ENCODE data around the gene KCNQ1. TPM values are rescaled to one million over a fixed set of nuclear protein-coding genes. Genes with fewer than 3 reads are reported as not detected.

KCNQ1 gene
- total RNA-seq, 1 experiment from 2014 or later: 2.3 TPM

DNA sequence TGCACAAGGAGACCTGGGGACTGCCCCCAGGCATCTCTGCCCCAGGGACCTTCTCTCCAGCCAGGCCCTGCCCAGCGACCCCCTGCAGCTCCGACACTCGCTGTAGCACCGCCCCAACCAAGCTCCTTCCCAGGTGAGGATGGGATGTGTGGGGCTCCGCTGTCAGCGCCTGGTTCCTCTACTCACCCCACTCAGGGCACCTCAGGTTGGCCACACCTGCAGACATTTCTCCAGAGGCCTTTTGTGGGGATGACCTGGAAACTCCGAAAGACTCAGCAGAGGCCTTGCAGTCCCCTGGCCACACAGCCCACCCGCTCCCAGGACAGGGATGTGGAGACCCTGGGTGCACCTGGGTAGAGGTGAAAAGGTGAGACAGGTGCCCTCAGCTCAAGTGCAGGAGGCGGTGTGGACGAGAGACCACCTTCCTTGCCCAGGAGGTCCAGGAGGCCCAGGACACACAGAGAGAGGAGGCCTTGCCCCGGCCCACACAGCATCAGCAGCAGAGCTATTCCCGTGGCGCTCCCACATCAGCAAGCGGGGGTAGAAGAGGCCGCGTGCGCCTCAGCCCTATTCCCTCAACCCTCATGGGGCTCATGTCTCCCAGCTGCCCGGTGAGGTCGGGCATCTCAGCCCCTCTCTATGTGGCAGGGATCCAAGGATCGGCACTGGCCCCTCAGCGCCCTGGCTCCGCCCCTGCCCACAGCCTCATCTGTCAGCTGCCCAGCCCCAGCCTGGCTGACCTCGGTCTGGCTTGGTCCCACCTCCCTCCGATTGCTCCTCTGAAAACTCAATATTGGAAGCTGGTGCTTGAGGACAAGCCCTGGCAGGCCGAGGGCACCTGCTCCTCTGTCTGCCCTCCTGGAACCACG, 21.4 kb upstream of the KCNQ1 start:
- Histone ChIP-seq H3K27me3 (ENCODE audit: insufficient read depth, low read length) (no peaks in the 10 kb centered on the region), H3K9ac (ENCODE audit: extremely low read depth, insufficient read length, low read length) (no peak overlapping the region), H3K27ac (ENCODE audit: insufficient read length, low read depth, low read length) (no peak overlapping the region), H3K23me2 (ENCODE audit: insufficient read length, low read depth, low read length, poor library complexity, severe bottlenecking) (no peaks in the 10 kb centered on the region), H3K23ac (ENCODE audit: insufficient read length, low read depth, low read length) (no peak overlapping the region), H2AK5ac (ENCODE audit: insufficient read length, low read length) (no peak overlapping the region), H3K14ac (ENCODE audit: insufficient read depth, low read length) (no peak overlapping the region; the same call in 1 of the 2 replicates), H4K20me1 (ENCODE audit: control insufficient read depth, insufficient read depth, insufficient read length) (no peaks in the 10 kb centered on the region), H2AFZ (ENCODE audit: low read length) (no peak overlapping the region), H2BK12ac (ENCODE audit: insufficient read length, low read depth, low read length) (no peak overlapping the region), H4K91ac (ENCODE audit: insufficient read length, low read depth, low read length) (no peak overlapping the region), H3T11ph (ENCODE audit: low read length) (no peak overlapping the region), H3K56ac (ENCODE audit: insufficient read length, low read depth, low read length) (no peak overlapping the region), H2BK5ac (ENCODE audit: insufficient read length, low read length) (no peak overlapping the region), H4K5ac (ENCODE audit: insufficient read length, low read depth, low read length) (no peak overlapping the region), H3K4me1 (ENCODE audit: insufficient read depth, low read length) (no peaks in the 10 kb centered on the region), H3K18ac (ENCODE audit: insufficient read length, low read depth, low read length) (no peak overlapping the region), H2BK15ac (ENCODE audit: low read depth, low read length) (no peak overlapping the region), H3K9me3 (ENCODE audit: control insufficient read depth, low read depth, low read length) (no peaks in the 10 kb centered on the region), H3K4me2 (ENCODE audit: insufficient read depth, insufficient read length, low read length) (no peak overlapping the region), H2BK20ac (ENCODE audit: low read depth, low read length, poor library complexity, severe bottlenecking) (no peak overlapping the region), H3K79me1 (ENCODE audit: insufficient read depth, low read depth, low read length, poor library complexity, severe bottlenecking) (no peaks in the 10 kb centered on the region), H3K4ac (ENCODE audit: low read depth, low read length) (no peak overlapping the region), H3K79me2 (ENCODE audit: insufficient read depth, low read length) (no peaks in the 10 kb centered on the region), H2BK120ac (ENCODE audit: low read depth, low read length, poor library complexity, severe bottlenecking) (no peak overlapping the region), H4K8ac (replicated peaks; ENCODE audit: insufficient read length, low read depth, low read length) (no peak overlapping the region)
- Mint-ChIP-seq H3K4me1 (no peaks in the 10 kb centered on the region; a peak in 1 of 4 replicates), H3K36me3 (ENCODE audit: insufficient read depth in 1 of 3, low read depth in 3 of 3) (no peaks in the 10 kb centered on the region), H3K27ac (no peak overlapping the region), H3K4me3 (no peak overlapping the region), H3K9me3 (no peaks in the 10 kb centered on the region; a peak in 1 of 5 replicates), H3K27me3 (ENCODE audit: low read depth) (peaks cover 15% of the 10 kb centered on the region)
- no CpG with 5 or more reads among the region's 26 CpGs for WGBS (ENCODE audit: extremely low coverage, insufficient read length, low lambda C conversion rate)
- TF ChIP-seq, protein P1, sequence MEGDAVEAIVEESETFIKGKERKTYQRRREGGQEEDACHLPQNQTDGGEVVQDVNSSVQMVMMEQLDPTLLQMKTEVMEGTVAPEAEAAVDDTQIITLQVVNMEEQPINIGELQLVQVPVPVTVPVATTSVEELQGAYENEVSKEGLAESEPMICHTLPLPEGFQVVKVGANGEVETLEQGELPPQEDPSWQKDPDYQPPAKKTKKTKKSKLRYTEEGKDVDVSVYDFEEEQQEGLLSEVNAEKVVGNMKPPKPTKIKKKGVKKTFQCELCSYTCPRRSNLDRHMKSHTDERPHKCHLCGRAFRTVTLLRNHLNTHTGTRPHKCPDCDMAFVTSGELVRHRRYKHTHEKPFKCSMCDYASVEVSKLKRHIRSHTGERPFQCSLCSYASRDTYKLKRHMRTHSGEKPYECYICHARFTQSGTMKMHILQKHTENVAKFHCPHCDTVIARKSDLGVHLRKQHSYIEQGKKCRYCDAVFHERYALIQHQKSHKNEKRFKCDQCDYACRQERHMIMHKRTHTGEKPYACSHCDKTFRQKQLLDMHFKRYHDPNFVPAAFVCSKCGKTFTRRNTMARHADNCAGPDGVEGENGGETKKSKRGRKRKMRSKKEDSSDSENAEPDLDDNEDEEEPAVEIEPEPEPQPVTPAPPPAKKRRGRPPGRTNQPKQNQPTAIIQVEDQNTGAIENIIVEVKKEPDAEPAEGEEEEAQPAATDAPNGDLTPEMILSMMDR (conservative IDR thresholded peaks at IDR 0.05): no peak
- DNase-seq: no peak

All from H9 (cell line).